ENCODE measurements around the gene CASP12. TPM values are rescaled to one million over a fixed set of nuclear protein-coding genes. Genes with fewer than 3 reads are reported as not detected.
A peak's percentile ranks its signal among the peaks of the same experiment; 100 is the strongest.
"Not testable (repeated sequence)": the region's sequence is repeated elsewhere in the genome, so short reads cannot be mapped to it uniquely, and the experiment has no call there.

The CASP12 gene
- not detected for polyA plus RNA-seq (2012; ENCODE audit: missing spikeins)

DNA sequence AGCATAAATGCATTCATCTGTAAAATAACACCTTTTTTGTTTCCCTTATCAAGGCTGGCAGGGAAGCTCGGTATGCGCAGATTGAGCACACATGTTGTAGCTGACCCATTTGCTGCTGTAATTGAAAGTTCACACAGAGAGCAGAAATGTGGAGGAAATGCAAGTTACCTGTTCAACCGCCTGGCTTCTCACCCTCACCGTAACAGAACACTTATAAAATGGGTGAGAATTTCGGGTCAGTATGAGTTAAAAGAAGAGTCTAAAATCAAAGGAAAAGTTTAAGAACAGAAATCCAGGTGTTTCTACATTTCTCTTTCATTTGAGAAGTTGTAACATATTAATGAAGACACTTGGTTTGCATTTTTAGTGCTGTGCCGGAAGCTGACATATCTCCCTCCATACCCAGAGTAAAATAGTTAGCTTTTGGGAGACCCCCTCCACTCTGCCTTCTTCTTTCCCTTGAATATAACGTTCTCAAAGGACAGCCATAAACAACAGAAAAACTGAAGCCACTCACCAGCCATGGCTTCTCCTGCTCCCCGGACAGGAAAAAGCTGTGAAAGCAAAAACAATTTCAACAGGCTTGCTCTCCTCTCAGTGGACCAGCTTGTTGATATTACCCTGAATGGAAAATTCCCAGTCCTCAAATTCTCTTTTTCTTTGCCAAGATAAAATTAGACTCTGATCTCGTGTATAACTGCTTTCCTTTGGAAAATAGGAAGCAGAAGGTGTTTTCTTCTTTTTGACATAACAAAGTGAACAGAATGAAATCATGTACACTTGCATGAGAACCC, at the start of gene CASP12:
Gene CASP12 (minus strand): TSS at position 570 of the 794 bp plus-strand sequence.
- FAIRE-seq (peak; percentile 42), DNase-seq (ENCODE audit: insufficient read length) (no peak)

DNA sequence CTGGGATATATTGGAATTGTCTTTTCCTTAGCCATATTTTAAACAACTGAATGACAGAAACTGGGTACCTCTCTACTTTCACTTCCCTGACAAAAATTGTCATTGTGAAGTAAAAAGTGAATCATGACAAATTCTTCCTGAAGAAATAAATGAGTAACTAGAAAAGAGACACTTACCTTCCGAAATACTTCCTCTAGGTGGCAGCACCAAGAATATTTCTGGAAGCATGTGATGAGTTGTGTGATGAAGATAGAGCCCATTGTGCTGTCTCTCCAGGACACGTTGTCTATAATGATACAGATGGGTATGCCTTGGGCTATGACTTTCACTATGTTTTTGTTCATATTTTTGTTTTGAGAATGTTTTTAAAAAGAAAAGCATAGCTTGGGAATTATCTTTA, 48.6 kb upstream of the CASP12 start:
- no peak for TF ChIP-seq POLR2A (IDR thresholded peaks at IDR 0.05; ENCODE audit: low read depth, low read length)
- TF ChIP-seq POLR2AphosphoS5 (IDR thresholded peaks at IDR 0.05; ENCODE audit: low read depth, low read length) = no peak
- TF ChIP-seq TAF1 (IDR thresholded peaks at IDR 0.05; ENCODE audit: borderline replicate concordance, low read depth, low read length) = no peak
- DNase-seq (ENCODE audit: insufficient read length) = no peak
- FAIRE-seq = peak; percentile 92

More for the DNA sequence above, at the start of gene CASP12:
- TF ChIP-seq TAF1 (IDR thresholded peaks at IDR 0.05; ENCODE audit: borderline replicate concordance, low read depth, low read length) (no peak), POLR2A (IDR thresholded peaks at IDR 0.05; ENCODE audit: low read depth, low read length) (no peak), POLR2AphosphoS5 (IDR thresholded peaks at IDR 0.05; ENCODE audit: low read depth, low read length) (no peak)

DNA sequence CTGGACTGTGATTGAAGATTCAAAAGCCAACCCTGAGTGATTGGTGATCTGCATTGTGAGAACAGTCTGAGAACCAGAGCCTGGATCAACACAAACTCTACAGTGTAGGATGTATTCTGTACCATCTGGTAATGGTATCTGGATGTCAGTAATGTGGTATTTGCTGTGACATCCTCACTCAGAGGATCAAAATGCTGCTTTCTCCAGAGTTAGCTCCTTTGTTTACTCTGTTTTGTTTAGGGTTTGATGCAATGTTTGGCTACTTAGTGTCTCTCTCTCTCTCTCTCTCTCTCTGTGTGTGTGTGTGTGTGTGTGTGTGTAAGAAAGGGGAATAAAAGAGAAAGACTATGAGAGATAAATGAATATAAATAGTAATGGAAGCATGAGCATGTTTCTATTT, 45.8 kb upstream of the CASP12 start:
- no peak for FAIRE-seq
- no peak for DNase-seq (ENCODE audit: insufficient read length)
- TF ChIP-seq POLR2A (IDR thresholded peaks at IDR 0.05; ENCODE audit: low read depth, low read length) = no peak
- TF ChIP-seq POLR2AphosphoS5 (IDR thresholded peaks at IDR 0.05; ENCODE audit: low read depth, low read length) = no peak
- no peak for TF ChIP-seq TAF1 (IDR thresholded peaks at IDR 0.05; ENCODE audit: borderline replicate concordance, low read depth, low read length)

DNA sequence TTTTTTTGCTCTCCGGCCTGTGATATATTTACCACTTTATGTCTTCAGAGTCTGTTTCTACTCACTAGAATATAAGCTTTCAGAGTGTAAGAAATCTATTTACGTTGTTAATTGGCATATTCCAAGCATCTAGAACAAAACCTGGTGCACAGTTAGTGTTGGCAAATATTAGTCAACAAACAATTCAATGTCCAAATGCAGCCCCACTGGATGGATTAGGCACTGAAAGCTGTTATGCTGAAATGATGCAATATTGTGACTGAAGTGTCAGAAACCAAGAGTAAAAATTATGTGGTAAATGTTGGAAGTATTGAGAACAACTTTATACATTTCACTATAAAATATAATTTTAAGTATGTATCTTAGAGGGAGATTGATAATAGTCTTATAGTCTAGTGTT, 45.3 kb upstream of the CASP12 start:
- FAIRE-seq (no peak), DNase-seq (ENCODE audit: insufficient read length) (no peak)
- TF ChIP-seq POLR2AphosphoS5 (IDR thresholded peaks at IDR 0.05; ENCODE audit: low read depth, low read length) = no peak
- TF ChIP-seq TAF1 (IDR thresholded peaks at IDR 0.05; ENCODE audit: borderline replicate concordance, low read depth, low read length) = no peak
- no peak for TF ChIP-seq POLR2A (IDR thresholded peaks at IDR 0.05; ENCODE audit: low read depth, low read length)

DNA sequence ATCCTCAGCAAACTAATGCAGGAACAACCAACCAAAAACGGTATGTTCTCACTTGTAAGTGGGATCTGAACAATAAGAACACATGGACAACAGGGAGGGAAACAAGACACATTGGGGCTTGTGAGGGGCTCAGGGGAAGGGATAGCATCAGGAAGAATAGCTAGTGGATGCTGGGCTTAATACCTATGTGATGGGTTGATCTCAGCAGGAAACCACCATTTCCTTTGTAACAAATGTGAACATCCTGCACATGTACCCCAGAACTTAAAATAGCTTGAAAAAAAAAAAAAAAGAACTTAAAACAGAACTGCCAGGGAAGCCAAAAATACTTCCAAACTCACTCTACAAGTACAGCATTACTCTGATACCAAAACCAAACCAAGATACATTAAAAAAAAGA, 36.3 kb upstream of the CASP12 start:
- DNase-seq (ENCODE audit: insufficient read length) (no peak), FAIRE-seq (no peak)
- TF ChIP-seq POLR2A (IDR thresholded peaks at IDR 0.05; ENCODE audit: low read depth, low read length) (no peak), POLR2AphosphoS5 (IDR thresholded peaks at IDR 0.05; ENCODE audit: low read depth, low read length) (no peak), TAF1 (IDR thresholded peaks at IDR 0.05; ENCODE audit: borderline replicate concordance, low read depth, low read length) (no peak)

DNA sequence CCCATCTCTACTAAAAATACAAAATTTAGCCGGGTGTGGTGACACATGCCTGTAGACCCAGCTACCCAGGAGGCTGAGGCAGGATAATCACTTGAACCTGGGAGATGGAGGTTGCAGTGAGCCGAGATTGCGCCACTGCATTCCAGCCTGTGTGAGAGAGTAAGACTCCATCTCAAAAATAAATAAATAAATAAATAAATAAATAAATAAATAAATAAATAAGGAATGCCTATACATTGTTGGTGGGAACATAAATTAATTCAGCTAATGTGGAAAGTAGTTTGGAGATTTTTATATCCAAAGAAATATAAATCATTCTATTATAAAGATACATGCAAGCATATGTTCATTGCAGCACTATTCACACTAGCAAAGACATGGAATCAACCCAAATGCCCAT, 35.8 kb upstream of the CASP12 start:
- DNase-seq (ENCODE audit: insufficient read length); FAIRE-seq: not testable (repeated sequence)

DNA sequence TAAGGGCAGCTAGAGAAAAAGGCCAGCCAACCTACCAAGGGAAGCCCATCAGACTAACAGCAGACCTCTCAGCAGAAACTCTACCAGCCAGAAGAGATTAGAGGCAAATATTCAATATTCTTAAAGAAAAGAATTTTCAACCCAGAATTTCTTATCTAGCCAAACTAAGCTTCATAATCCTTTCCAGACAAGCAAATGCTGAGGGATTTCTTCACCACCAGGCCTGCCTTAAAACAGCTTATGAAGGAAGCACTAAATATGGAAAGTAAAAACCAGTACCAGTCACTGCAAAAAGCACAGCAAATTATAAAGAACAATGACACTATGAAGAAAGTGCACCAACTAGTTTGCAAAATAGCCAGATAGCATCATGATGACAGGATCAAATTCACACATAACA, 30.6 kb upstream of the CASP12 start:
- TF ChIP-seq POLR2AphosphoS5 (IDR thresholded peaks at IDR 0.05; ENCODE audit: low read depth, low read length) (no peak), POLR2A (IDR thresholded peaks at IDR 0.05; ENCODE audit: low read depth, low read length) (no peak), TAF1 (IDR thresholded peaks at IDR 0.05; ENCODE audit: borderline replicate concordance, low read depth, low read length) (no peak)
- DNase-seq (ENCODE audit: insufficient read length) (no peak), FAIRE-seq (no peak)

DNA sequence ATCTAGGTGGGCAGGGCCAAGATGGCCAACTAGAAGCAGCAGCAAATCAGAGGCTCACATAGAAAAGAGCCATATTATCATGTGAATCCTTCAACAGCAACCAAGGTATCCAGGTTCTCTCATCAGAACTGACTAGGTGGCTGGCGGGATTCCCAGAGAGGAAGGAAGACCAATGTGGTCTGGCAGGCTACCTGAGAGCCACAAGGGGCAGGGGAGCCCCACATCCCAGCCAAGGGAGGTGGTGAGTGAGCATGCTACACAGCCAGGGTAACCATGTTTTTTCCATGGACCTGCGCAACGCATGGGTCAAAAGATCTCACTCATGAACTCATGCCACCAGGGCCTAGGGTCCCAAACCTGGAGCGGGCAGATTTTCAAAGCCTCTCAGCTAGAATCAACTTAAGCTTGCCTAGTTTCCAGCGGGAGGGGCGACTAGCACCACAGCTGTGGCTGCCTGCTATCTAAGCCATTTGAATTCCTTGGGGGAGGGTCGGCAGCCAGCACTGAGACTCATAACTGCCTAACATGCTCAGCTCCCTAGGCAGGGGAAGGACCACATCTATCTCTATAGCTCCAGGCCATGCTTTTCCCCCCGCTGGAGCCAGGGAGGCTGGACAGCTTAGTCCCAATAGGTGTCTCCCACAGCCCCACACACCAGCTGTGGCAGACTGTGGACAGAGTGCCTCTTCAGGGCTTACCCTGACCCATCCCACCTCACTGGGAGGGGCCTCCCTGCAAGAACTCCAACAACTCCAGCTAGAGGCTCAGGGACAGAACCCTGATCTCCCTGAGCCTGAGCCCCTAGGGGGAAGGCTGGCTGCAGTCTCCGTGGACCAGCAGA, 28.7 kb upstream of the CASP12 start:
- FAIRE-seq (no peak), DNase-seq (ENCODE audit: insufficient read length) (no peak)
- no peak for TF ChIP-seq POLR2A (IDR thresholded peaks at IDR 0.05; ENCODE audit: low read depth, low read length)
- TF ChIP-seq TAF1 (IDR thresholded peaks at IDR 0.05; ENCODE audit: borderline replicate concordance, low read depth, low read length) = no peak
- TF ChIP-seq POLR2AphosphoS5 (IDR thresholded peaks at IDR 0.05; ENCODE audit: low read depth, low read length) = no peak

DNA sequence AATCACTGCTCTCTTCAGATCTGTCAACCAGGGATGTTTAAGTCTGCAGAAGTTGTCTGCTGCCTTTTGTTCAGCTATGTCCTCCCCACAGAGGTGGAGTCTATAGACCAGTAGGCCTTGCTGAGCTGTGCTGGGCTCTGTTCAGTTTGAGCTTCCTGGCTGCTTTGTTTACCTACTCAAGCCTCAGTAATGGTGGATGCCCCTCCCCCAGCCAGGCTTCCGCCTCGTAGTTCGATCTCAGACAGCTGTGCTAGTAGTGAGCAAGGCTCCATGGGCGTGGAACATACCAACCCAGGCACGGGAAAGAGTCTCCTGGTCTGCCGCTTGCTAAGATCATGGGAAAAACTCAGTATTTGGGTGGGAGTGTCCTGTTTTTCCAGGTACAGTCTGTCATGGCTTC, 27.6 kb upstream of the CASP12 start:
- no peak for TF ChIP-seq TAF1 (IDR thresholded peaks at IDR 0.05; ENCODE audit: borderline replicate concordance, low read depth, low read length)
- TF ChIP-seq POLR2AphosphoS5 (IDR thresholded peaks at IDR 0.05; ENCODE audit: low read depth, low read length) = no peak
- no peak for TF ChIP-seq POLR2A (IDR thresholded peaks at IDR 0.05; ENCODE audit: low read depth, low read length)
- DNase-seq (ENCODE audit: insufficient read length) (no peak), FAIRE-seq (no peak)

DNA sequence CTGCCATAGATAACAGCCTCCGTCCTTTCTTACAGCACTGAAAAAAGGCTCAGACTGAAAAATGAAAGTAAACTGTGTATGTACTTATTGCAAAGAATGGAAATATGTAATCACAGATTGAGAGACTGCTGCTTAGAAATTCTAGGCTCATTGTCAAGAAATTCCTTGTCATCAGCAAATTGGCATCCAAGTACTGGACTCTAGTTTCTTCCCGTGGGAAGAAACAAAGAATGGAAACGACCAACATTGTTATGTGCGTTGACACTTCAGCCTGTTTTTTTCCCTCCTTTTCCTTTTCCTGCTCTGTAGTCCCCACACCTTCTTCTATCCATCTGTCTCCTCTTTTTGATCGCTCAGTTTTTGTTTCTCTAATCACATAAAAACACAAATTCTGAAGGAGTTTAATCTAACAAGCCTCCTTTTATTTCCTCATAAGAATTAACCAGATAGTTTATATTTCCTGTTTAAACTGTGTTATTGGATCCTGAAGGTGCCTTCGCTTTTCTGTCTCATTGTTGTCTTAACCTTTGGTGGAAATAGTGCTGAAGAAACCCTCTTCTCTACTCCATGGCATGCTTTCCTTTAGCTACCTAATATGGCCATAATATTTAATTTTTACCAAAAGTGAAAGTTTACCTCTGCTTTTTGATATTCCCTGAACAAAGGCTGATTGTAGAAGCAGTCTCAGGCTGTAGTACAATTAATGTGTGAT, 20.0 kb upstream of the CASP12 start:
- TF ChIP-seq POLR2AphosphoS5 (IDR thresholded peaks at IDR 0.05; ENCODE audit: low read depth, low read length) (no peak), POLR2A (IDR thresholded peaks at IDR 0.05; ENCODE audit: low read depth, low read length) (no peak)
- DNase-seq (ENCODE audit: insufficient read length) (no peak), FAIRE-seq (no peak)

DNA sequence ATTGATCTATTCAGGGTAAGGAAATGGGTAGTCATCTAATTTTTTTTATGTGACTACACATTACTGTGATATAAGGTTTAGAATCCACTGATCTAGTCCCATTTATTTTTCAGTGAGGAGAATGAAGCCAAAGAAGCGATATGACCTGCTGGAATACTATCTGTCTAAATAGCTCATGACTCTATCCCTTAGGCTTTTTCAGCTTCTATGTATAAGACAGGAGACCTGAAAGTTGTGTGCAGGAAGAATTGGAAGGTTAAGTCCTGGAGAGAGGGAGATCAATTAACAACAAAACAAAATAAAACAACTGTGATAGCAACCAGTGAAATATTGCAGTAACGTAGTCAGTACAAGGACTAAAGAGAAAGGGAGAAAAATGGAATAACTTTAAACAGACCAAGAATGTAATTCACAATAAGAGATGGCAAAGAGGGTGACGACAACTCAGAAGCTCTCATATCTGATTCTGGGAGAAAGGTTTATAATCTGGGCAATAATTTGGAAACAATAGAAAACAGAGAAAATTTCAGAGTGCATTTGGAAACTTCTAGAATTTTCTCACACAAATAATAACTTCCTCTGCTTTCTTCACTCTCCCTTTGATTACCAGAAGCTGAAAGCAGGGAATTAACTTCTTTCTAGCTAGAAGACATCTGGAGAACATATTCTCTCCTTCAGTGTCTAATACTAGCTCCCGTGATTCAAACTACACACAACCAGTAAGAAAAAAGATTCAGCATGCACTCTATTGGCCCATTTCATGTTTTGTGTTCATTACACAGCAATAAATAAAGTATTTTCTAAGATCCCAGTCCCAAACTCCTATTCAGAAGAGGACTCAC, 19.2 kb upstream of the CASP12 start:
- FAIRE-seq (no peak), DNase-seq (ENCODE audit: insufficient read length) (no peak)
- no peak for TF ChIP-seq POLR2A (IDR thresholded peaks at IDR 0.05; ENCODE audit: low read depth, low read length)
- no peak for TF ChIP-seq POLR2AphosphoS5 (IDR thresholded peaks at IDR 0.05; ENCODE audit: low read depth, low read length)
- no peak for TF ChIP-seq TAF1 (IDR thresholded peaks at IDR 0.05; ENCODE audit: borderline replicate concordance, low read depth, low read length)

Measured in GM12892 (cell line).